Endothelial cell of umbilical vein (primary cell): ENCODE results near the gene HINFP. TPM values are rescaled to one million over a fixed set of nuclear protein-coding genes. Genes with fewer than 3 reads are reported as not detected.
A peak's percentile ranks its signal among the peaks of the same experiment; 100 is the strongest.

Experiments used
- BruUV-seq: library from RNA; stranded (reverse); fragments of 400-500 nt; replicated peaks from 2 replicates; lab custom pipeline; 2021; lab: Mats Ljungman, UMichigan
- CTCF ChIA-PET: fragments of 300-600, 350-600 bp; sonication (Branson Sonifier 250); formaldehyde crosslinking; loops from one replicate; lab custom pipeline; 2021; ENCODE audit warnings: antibody characterized with exemption, inconsistent platforms; lab: Charles Lee
- POLR2A ChIA-PET: fragments of 300-600, 350-600 bp; sonication (Branson Sonifier 250); formaldehyde crosslinking; loops from one replicate; lab custom pipeline; 2021; ENCODE audit warnings: antibody characterized with exemption, inconsistent platforms; lab: Charles Lee
- DNase-seq: peaks from one replicate; pipeline ENCODE4 v3.0.0-alpha.2; 2011; ENCODE audit warnings: low read depth, low spot score
- FAIRE-seq: peaks from 2 replicates; lab custom pipeline; 2011; peaks lifted over from hg19 to GRCh38; lab: Jason Lieb, UNC
- H2AFZ ChIP-seq: 2 replicates; pipeline ENCODE4 v1.6.0; 2012; ENCODE audit warnings: low read depth, low read length, control low read depth, inconsistent platforms
- H3K27ac ChIP-seq: 2 replicates; pipeline ENCODE4 v1.5.1; 2011; ENCODE audit warnings: low read depth, mild to moderate bottlenecking, control low read depth, low read length, moderate library complexity; ENCODE audit not compliant: insufficient read depth
- H3K27me3 ChIP-seq, 2 experiments: 2 replicates each; pipeline versions ENCODE4 v1.6.0 to v1.6.1; 2011; ENCODE audit warnings: low read length in 2 of 2, mixed read lengths in 1 of 2; ENCODE audit not compliant: control insufficient read depth in 2 of 2, insufficient read depth in 2 of 2
- H3K36me3 ChIP-seq, 2 experiments: 2 replicates in 1 of 2; 3 replicates in 1 of 2; pipeline ENCODE4 v1.5.1; 2011; ENCODE audit warnings: low read length in 2 of 2, mild to moderate bottlenecking in 1 of 2, moderate library complexity in 1 of 2; ENCODE audit not compliant: control insufficient read depth in 2 of 2, insufficient read depth in 2 of 2; ENCODE audit errors: extremely low read depth in 1 of 2
- H3K4me1 ChIP-seq: 3 replicates; pipeline ENCODE4 v1.5.1; 2011; ENCODE audit warnings: mild to moderate bottlenecking, low read length; ENCODE audit not compliant: control insufficient read depth, insufficient read depth; ENCODE audit errors: extremely low read depth
- H3K4me2 ChIP-seq: 2 replicates; pipeline ENCODE4 v1.6.1; 2011; ENCODE audit warnings: low read length, control low read depth, mixed read lengths; ENCODE audit not compliant: insufficient read depth
- H3K4me3 ChIP-seq, 3 experiments: fragments of 200-600 bp in 1 of 3; sonication (generic), shearing (Covaris generic) in 1 of 3; replicated peaks in 1 of 3; 2 replicates each; pipeline ENCODE4 v1.5.1; 2011 to 2016; ENCODE audit warnings: control low read depth in 3 of 3, low read length in 3 of 3, mild to moderate bottlenecking in 2 of 3, inconsistent platforms in 1 of 3, low read depth in 1 of 3, moderate library complexity in 1 of 3; ENCODE audit not compliant: insufficient read depth in 1 of 3
- H3K79me2 ChIP-seq: 2 replicates; pipeline ENCODE4 v1.6.0; 2012; ENCODE audit warnings: low read length, inconsistent platforms; ENCODE audit not compliant: control insufficient read depth, insufficient read depth
- H3K9ac ChIP-seq: replicated peaks from 2 replicates; pipeline ENCODE3; 2011; ENCODE audit warnings: low read length, control low read depth; ENCODE audit not compliant: insufficient read depth; ENCODE audit errors: extremely low read depth
- H3K9me1 ChIP-seq: replicated peaks from 3 replicates; pipeline ENCODE4 v1.6.0; 2011; ENCODE audit warnings: mild to moderate bottlenecking, low read length; ENCODE audit not compliant: control insufficient read depth, insufficient read depth; ENCODE audit errors: extremely low read depth
- H3K9me3 ChIP-seq: replicated peaks from 2 replicates; pipeline ENCODE4 v1.5.1; 2012; ENCODE audit warnings: low read length, inconsistent platforms; ENCODE audit not compliant: control insufficient read depth, insufficient read depth
- H4K20me1 ChIP-seq: replicated peaks from 2 replicates; pipeline ENCODE3; 2011; ENCODE audit warnings: mild to moderate bottlenecking, low read length; ENCODE audit not compliant: control insufficient read depth, insufficient read depth; ENCODE audit errors: extremely low read depth
- CTCF ChIP-seq, 2 donors: IDR thresholded peaks; 1 replicate in 1 of 2; 2 replicates in 1 of 2; pipeline ENCODE4 v1.5.1; 2011; ENCODE audit warnings: low read length in 2 of 2, mild to moderate bottlenecking in 2 of 2, moderate library complexity in 2 of 2, control low read depth in 1 of 2, inconsistent platforms in 1 of 2, low read depth in 1 of 2; ENCODE audit not compliant: insufficient read depth in 1 of 2; ENCODE audit errors: extremely low read depth in 1 of 2
- EZH2 ChIP-seq: IDR thresholded peaks from 2 replicates; pipeline ENCODE4 v1.6.1; 2012; ENCODE audit warnings: borderline replicate concordance, low read depth, mild to moderate bottlenecking, moderate library complexity, low read length, inconsistent platforms; ENCODE audit not compliant: severe bottlenecking
- FOS ChIP-seq: IDR thresholded peaks from 2 replicates; pipeline ENCODE4 v1.6.1; 2011; ENCODE audit warnings: mild to moderate bottlenecking, low read length, moderate library complexity, borderline replicate concordance; ENCODE audit not compliant: insufficient read depth
- GATA2 ChIP-seq: IDR thresholded peaks from 2 replicates; pipeline ENCODE4 v1.7.0; 2011; ENCODE audit warnings: low read depth, mild to moderate bottlenecking, moderate library complexity, mixed read lengths, low read length; ENCODE audit not compliant: insufficient read length, insufficient read depth
- JUN ChIP-seq: IDR thresholded peaks from 2 replicates; pipeline ENCODE4 v1.6.1; 2011; ENCODE audit warnings: borderline replicate concordance, low read depth; ENCODE audit not compliant: insufficient read length, insufficient read depth
- MYC ChIP-seq: IDR thresholded peaks from one replicate; pipeline ENCODE4 v1.6.1; 2011; ENCODE audit warnings: mild to moderate bottlenecking, low read depth, low read length
- POLR2A ChIP-seq: IDR thresholded peaks from 2 replicates; pipeline ENCODE4 v1.6.1; 2012; ENCODE audit warnings: low read depth, mild to moderate bottlenecking, control low read depth, low read length
- POLR2AphosphoS5 ChIP-seq: IDR thresholded peaks from 2 replicates; pipeline ENCODE4 v1.6.1; 2012; ENCODE audit warnings: low read depth, mild to moderate bottlenecking, control low read depth, low read length, moderate library complexity; ENCODE audit not compliant: insufficient read depth
- dilution Hi-C: fragments of 300-500 bp; cut with MboI; formaldehyde crosslinking; loops from one replicate; pipeline ENCODE4 v1.15.0; 2019; ENCODE audit warnings: low sequenced_read_pairs; ENCODE audit not compliant: extremely low pct_ligation_motif_present
- intact Hi-C: fragments of 100-400 bp; cut with micrococcal nuclease; formaldehyde crosslinking; loops from one replicate; pipeline ENCODE4 v1.10.0; 2022
- polyA plus RNA-seq, 4 experiments: library from polyadenylated mRNA; depleted of rRNA in 3 of 4; stranded (reverse) in 3 of 4; unstranded in 1 of 4; fragments of >200 nt; gene quantifications; 2 replicates each; pipeline versions ENCODE4 v1.2.1 to v1.2.3, GENCODE V29; 2011 to 2012; ENCODE audit warnings: missing spikeins in 1 of 4
- total RNA-seq: library from RNA; stranded (reverse); gene quantifications from 2 replicates; pipeline ENCODE4 v1.2.3, GENCODE V29; 2021
- TF ChIP-seq, protein P1 (sequence below): IDR thresholded peaks from 2 replicates; pipeline ENCODE4 v1.6.1; 2011; ENCODE audit not compliant: insufficient read depth, insufficient read length

The HINFP gene
- total and polyA plus RNA-seq, 2 donors (not counting 3 experiments of a cell fraction or from before 2014, with no cell fraction given): 30.8 to 33.4 TPM

DNA sequence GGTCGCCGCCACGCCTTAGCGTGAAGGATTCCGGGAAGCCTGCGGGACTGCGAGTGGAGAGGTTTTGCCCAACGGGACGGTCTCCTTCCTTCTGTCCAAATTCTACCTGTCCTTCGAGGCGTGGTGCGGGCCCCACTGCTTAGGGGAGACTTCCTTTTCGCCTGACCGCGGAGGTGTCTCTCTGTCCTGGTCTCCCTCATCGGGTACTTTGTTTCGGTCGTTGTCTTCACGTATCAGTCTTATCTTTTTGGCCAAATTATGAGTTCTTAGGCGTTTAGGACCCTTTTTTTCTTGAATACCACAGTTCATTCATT, 388 bp downstream of the HINFP start:
- ChIA-PET POLR2A (interaction anchor here (0.6 to 2.0 kb wide), 5 partner anchors 14 to 81 kb away, joined by 3 to 7 read pairs (median 4); partner anchors contain the start of genes C2CD2L and DPAGT1), CTCF (interaction anchor here (1.1 to 2.4 kb wide), 8 partner anchors 13 to 217 kb away, joined by 3 to 15 read pairs (median 6); partner anchors contain the start of genes C2CD2L, DPAGT1 and NLRX1)
- Histone ChIP-seq H3K9me3 (no peaks in the 10 kb centered on the region), H3K4me3 (peak overlapping the region; percentile 62 to 93 (median 85)), H3K79me2 (peaks cover 13% of the 10 kb centered on the region), H2AFZ (peak overlapping the region; percentile 71), H3K9ac (peak overlapping the region; percentile 50), H3K27ac (peak overlapping the region; percentile 4), H3K27me3 (no peaks in the 10 kb centered on the region), H3K4me2 (peak overlapping the region; percentile 85), H3K4me1 (peaks cover 12% of the 10 kb centered on the region), H3K9me1 (no peaks in the 10 kb centered on the region), H3K36me3 (peaks cover 0 to 7% of the 10 kb centered on the region in 2 experiments), H4K20me1 (no peaks in the 10 kb centered on the region)
- BruUV-seq: TSS peak; percentile 80
- dilution Hi-C loops (no loop called here), intact Hi-C loops (loop anchor here (1.0 kb wide), 3 partner anchors 14 to 47 kb away; partner anchors contain the start of genes C2CD2L and NLRX1)
- FAIRE-seq (no peak), DNase-seq (no peak)
- TF ChIP-seq, protein P1, sequence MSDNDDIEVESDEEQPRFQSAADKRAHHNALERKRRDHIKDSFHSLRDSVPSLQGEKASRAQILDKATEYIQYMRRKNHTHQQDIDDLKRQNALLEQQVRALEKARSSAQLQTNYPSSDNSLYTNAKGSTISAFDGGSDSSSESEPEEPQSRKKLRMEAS: no peak
- TF ChIP-seq POLR2AphosphoS5 (no peak), CTCF (IDR thresholded peaks at IDR 0.05; ENCODE audit: extremely low read depth in 1 of 2, insufficient read depth in 1 of 2, low read depth in 1 of 2, low read length in 2 of 2) (no peak), POLR2A (no peak), MYC (no peak), EZH2 (no peak), JUN (no peak), GATA2 (no peak), FOS (no peak)
